ENCODE results near the gene FBLN5. TPM values are rescaled to one million over a fixed set of nuclear protein-coding genes. Genes with fewer than 3 reads are reported as not detected.

Gene FBLN5
- total and polyA plus RNA-seq, 9 of the 15 experiments (the other 6 are each of a cell fraction or from before 2014, with no cell fraction given): 0.11 to 0.22 TPM; not detected in 7

GRCh38 chr14:91884664-91885063, 62.8 kb downstream of the FBLN5 start:
- no peak overlapping the region for H2AFZ ChIP-seq (ENCODE audit: low read depth, low read length)
- 3% methylated on average over 6 of the region's 6 CpGs for WGBS (ENCODE audit: insufficient coverage, low coverage, missing lambda C conversion rate)
- DNase-seq (ENCODE audit: extremely low read depth in 1 of 4, low spot score in 3 of 4) (no peak), ATAC-seq (no peak; the same call in 2 of the 3 replicates), FAIRE-seq (no peak)
- no peaks in the 10 kb centered on the region for H3K36me3 ChIP-seq (ENCODE audit: control insufficient read depth, insufficient read depth, low read length)
- no peaks in the 10 kb centered on the region for H3K79me2 ChIP-seq (ENCODE audit: control insufficient read depth, insufficient read depth, low read length)
- H3K9me3 ChIP-seq (replicated peaks; ENCODE audit: control insufficient read depth, insufficient read depth, low read depth, low read length): no peaks in the 10 kb centered on the region
- H3K9ac ChIP-seq (ENCODE audit: insufficient read depth in 1 of 2, low read depth in 2 of 2, low read length in 2 of 2): no peak overlapping the region
- POLR2A ChIA-PET: no interaction called here
- CTCF ChIA-PET (ENCODE audit: low intra/inter-chr PET ratio): interaction anchor here (0.7 kb wide), 1 partner anchor 598 kb away, joined by 3 read pairs; no protein-coding TSS in a partner anchor
- in situ Hi-C loops (cut with MboI): no loop called here
- no peak overlapping the region for H3K27ac ChIP-seq (ENCODE audit: extremely low read depth, low read depth, low read length)
- intact Hi-C loops (cut with micrococcal nuclease): no loop called here
- H3K4me1 ChIP-seq (replicated peaks in 1 of 2; ENCODE audit: control insufficient read depth in 2 of 2, insufficient read depth in 2 of 2, low read length in 2 of 2): no peaks in the 10 kb centered on the region; a peak in 2 of 5 replicates
- no peak for TF ChIP-seq ZNF165 (CRISPR knock-in tag; IDR thresholded peaks at IDR 0.05; ENCODE audit: borderline replicate concordance)
- peak in 1 of 3 experiments; percentile 11; a peak in 2 of 6 replicates for TF ChIP-seq CTCF (IDR thresholded peaks at IDR 0.05 in 2 of 3, conservative IDR thresholded peaks at IDR 0.05 in 1 of 3; ENCODE audit: insufficient read depth in 2 of 3, low read depth in 1 of 3, low read length in 3 of 3)
- peak in 1 of 2 experiments; percentile 52; a peak in 2 of 4 replicates for TF ChIP-seq RAD21 (CRISPR knock-in tag; conservative IDR thresholded peaks at IDR 0.05 in 1 of 2, IDR thresholded peaks at IDR 0.05 in 1 of 2)
- H3K9me1 ChIP-seq (ENCODE audit: control insufficient read depth, insufficient read depth, low read length): no peaks in the 10 kb centered on the region
- H3K4me2 ChIP-seq (ENCODE audit: insufficient read depth, low read length): no peak overlapping the region
- no TSS peak for BruUV-seq (replicated peaks)
- H3K4me3 ChIP-seq: no peak overlapping the region
- H3K27me3 ChIP-seq (ENCODE audit: control insufficient read depth in 2 of 2, insufficient read depth in 2 of 2, low read length in 2 of 2): peaks cover 0 to 6% of the 10 kb centered on the region in 2 experiments; a peak in 1 of 5 replicates
- no peaks in the 10 kb centered on the region for H4K20me1 ChIP-seq (replicated peaks; ENCODE audit: control insufficient read depth, insufficient read depth, low read length)

All from K562 (cell line).